T-helper 1 cell treated with Interleukin-12 subunit alpha and Interleukin-12 subunit beta and Interleukin-4 antibody, amounts not matched to agents 30 μg/mL and 1 μg/mL, for 36 hours (primary cell): ENCODE data around the gene STIP1.

Source experiments
- H3K27ac Mint-ChIP-seq: one replicate; pipeline ENCODE4 v1.8.0; 2021; ENCODE audit warnings: mild to moderate bottlenecking, mixed read lengths
- H3K27me3 Mint-ChIP-seq: one replicate; pipeline ENCODE4 v1.8.0; 2021; ENCODE audit warnings: low read depth, mixed read lengths
- H3K36me3 Mint-ChIP-seq: one replicate; pipeline ENCODE4 v1.8.0; 2021; ENCODE audit warnings: low read depth, mixed read lengths
- H3K4me1 Mint-ChIP-seq: one replicate; pipeline ENCODE4 v1.8.0; 2021; ENCODE audit warnings: low read depth, mixed read lengths
- H3K4me3 Mint-ChIP-seq: one replicate; pipeline ENCODE4 v1.8.0; 2021; ENCODE audit warnings: mild to moderate bottlenecking, moderate library complexity, mixed read lengths
- H3K9me3 Mint-ChIP-seq: one replicate; pipeline ENCODE4 v1.8.0; 2021; ENCODE audit warnings: mixed read lengths

The STIP1 gene

GRCh38 chr11:64230171-64230984 lies 44.4 kb downstream of the STIP1 start, which contains the start of gene DNAJC4:
DNAJC4 (plus strand) TSS chr11:64230548; CDS start chr11:64230855, 307 bp downstream.
- Mint-ChIP-seq H3K27me3 (no peaks in the 10 kb centered on the region), H3K36me3 (no peaks in the 10 kb centered on the region), H3K4me3 (peak within 1 kb of the TSS; percentile 85), H3K4me1 (peaks cover 35% of the 10 kb centered on the region), H3K27ac (peak within 1 kb of the TSS; percentile 91), H3K9me3 (no peaks in the 10 kb centered on the region)

- Mint-ChIP-seq H3K9me3 (no peaks in the 10 kb centered on the region), H3K4me1 (peaks cover 38% of the 10 kb centered on the region), H3K27me3 (no peaks in the 10 kb centered on the region), H3K27ac (peak overlapping the region; percentile 87), H3K4me3 (peak overlapping the region; percentile 85), H3K36me3 (no peaks in the 10 kb centered on the region)
Measured at GRCh38 chr11:64230985-64231365, 45.0 kb downstream of the STIP1 start.

GRCh38 chr11:64231546-64231945 lies 45.6 kb downstream of the STIP1 start:
- H3K27me3 Mint-ChIP-seq: no peaks in the 10 kb centered on the region
- H3K4me1 Mint-ChIP-seq: peaks cover 38% of the 10 kb centered on the region
- H3K36me3 Mint-ChIP-seq: no peaks in the 10 kb centered on the region
- H3K9me3 Mint-ChIP-seq: no peaks in the 10 kb centered on the region
- H3K4me3 Mint-ChIP-seq: peak overlapping the region; percentile 85
- no peak overlapping the region for H3K27ac Mint-ChIP-seq

GRCh38 chr11:64232182-64232966 lies 46.4 kb downstream of the STIP1 start:
- Mint-ChIP-seq H3K9me3 (no peaks in the 10 kb centered on the region), H3K36me3 (peaks cover 2% of the 10 kb centered on the region), H3K27me3 (no peaks in the 10 kb centered on the region), H3K4me1 (peaks cover 35% of the 10 kb centered on the region), H3K4me3 (peak overlapping the region; percentile 85), H3K27ac (no peak overlapping the region)

GRCh38 chr11:64232967-64233315 lies 47.0 kb downstream of the STIP1 start:
- Mint-ChIP-seq H3K36me3 (peaks cover 2% of the 10 kb centered on the region), H3K4me3 (peak overlapping the region; percentile 60), H3K4me1 (peaks cover 31% of the 10 kb centered on the region), H3K27ac (no peak overlapping the region), H3K27me3 (no peaks in the 10 kb centered on the region), H3K9me3 (no peaks in the 10 kb centered on the region)

- no peaks in the 10 kb centered on the region for H3K27me3 Mint-ChIP-seq
- peak within 1 kb of the TSS; percentile 83 for H3K4me3 Mint-ChIP-seq
- H3K9me3 Mint-ChIP-seq: no peaks in the 10 kb centered on the region
- peaks cover 33% of the 10 kb centered on the region for H3K4me1 Mint-ChIP-seq
- peaks cover 9% of the 10 kb centered on the region for H3K36me3 Mint-ChIP-seq
- peak within 1 kb of the TSS; percentile 57 for H3K27ac Mint-ChIP-seq
Measured at GRCh38 chr11:64233913-64234586, 48.1 kb downstream of the STIP1 start, which contains the start of gene VEGFB. VEGFB (plus strand) TSS chr11:64234584; CDS start chr11:64234834, 250 bp downstream.

- Mint-ChIP-seq H3K4me3 (peak overlapping the region; percentile 83), H3K4me1 (peaks cover 28% of the 10 kb centered on the region), H3K36me3 (peaks cover 9% of the 10 kb centered on the region), H3K9me3 (no peaks in the 10 kb centered on the region), H3K27ac (peak overlapping the region; percentile 8), H3K27me3 (no peaks in the 10 kb centered on the region)
Measured at GRCh38 chr11:64234647-64235379, 48.8 kb downstream of the STIP1 start.

GRCh38 chr11:64235437-64236161 lies 49.6 kb downstream of the STIP1 start:
- peak overlapping the region; percentile 57 for H3K27ac Mint-ChIP-seq
- H3K36me3 Mint-ChIP-seq: peaks cover 11% of the 10 kb centered on the region
- no peaks in the 10 kb centered on the region for H3K9me3 Mint-ChIP-seq
- no peaks in the 10 kb centered on the region for H3K27me3 Mint-ChIP-seq
- peak overlapping the region; percentile 83 for H3K4me3 Mint-ChIP-seq
- peaks cover 31% of the 10 kb centered on the region for H3K4me1 Mint-ChIP-seq

GRCh38 chr11:64237484-64237951 lies 51.5 kb downstream of the STIP1 start:
- Mint-ChIP-seq H3K4me1 (peaks cover 28% of the 10 kb centered on the region), H3K36me3 (peaks cover 11% of the 10 kb centered on the region), H3K27me3 (no peaks in the 10 kb centered on the region), H3K9me3 (no peaks in the 10 kb centered on the region), H3K27ac (no peak overlapping the region), H3K4me3 (no peak overlapping the region)

- Mint-ChIP-seq H3K27ac (no peak overlapping the region), H3K36me3 (peaks cover 11% of the 10 kb centered on the region), H3K4me1 (peaks cover 28% of the 10 kb centered on the region), H3K27me3 (no peaks in the 10 kb centered on the region), H3K9me3 (no peaks in the 10 kb centered on the region), H3K4me3 (no peak overlapping the region)
Measured at GRCh38 chr11:64238076-64238475, 52.1 kb downstream of the STIP1 start.

GRCh38 chr11:64238999-64239398 lies 53.0 kb downstream of the STIP1 start:
- Mint-ChIP-seq H3K4me1 (peaks cover 27% of the 10 kb centered on the region), H3K9me3 (no peaks in the 10 kb centered on the region), H3K36me3 (peaks cover 11% of the 10 kb centered on the region), H3K27me3 (no peaks in the 10 kb centered on the region), H3K4me3 (no peak overlapping the region), H3K27ac (peak overlapping the region; percentile 52)

- Mint-ChIP-seq H3K4me1 (peaks cover 27% of the 10 kb centered on the region), H3K27ac (peak overlapping the region; percentile 97), H3K9me3 (no peaks in the 10 kb centered on the region), H3K27me3 (no peaks in the 10 kb centered on the region), H3K4me3 (peak overlapping the region; percentile 95), H3K36me3 (peaks cover 11% of the 10 kb centered on the region)
Measured at GRCh38 chr11:64239662-64240434, 53.9 kb downstream of the STIP1 start.
